HUES6 (cell line): ENCODE measurements around the gene INPP5B.

Source experiments
- H3K27ac ChIP-seq: 2 replicates; pipeline ENCODE4 v1.7.0; 2013; ENCODE audit warnings: low read depth, mild to moderate bottlenecking, low read length, inconsistent platforms
- H3K27me3 ChIP-seq: 2 replicates; pipeline ENCODE4 v1.6.1; 2013; ENCODE audit warnings: low read length; ENCODE audit not compliant: control insufficient read depth, insufficient read depth
- H3K36me3 ChIP-seq: 2 replicates; pipeline ENCODE4 v1.6.1; 2013; ENCODE audit warnings: low read length; ENCODE audit not compliant: control insufficient read depth, insufficient read depth
- H3K4me1 ChIP-seq: 2 replicates; pipeline ENCODE4 v1.6.1; 2013; ENCODE audit warnings: low read length; ENCODE audit not compliant: control insufficient read depth, insufficient read depth
- H3K4me3 ChIP-seq: 2 replicates; pipeline ENCODE4 v1.5.1; 2013; ENCODE audit warnings: low read depth, low read length
- H3K9ac ChIP-seq: one replicate; pipeline ENCODE4 v1.6.1; 2013; ENCODE audit warnings: mild to moderate bottlenecking, low read length
- H3K9me3 ChIP-seq: 2 replicates; pipeline ENCODE4 v1.6.1; 2013; ENCODE audit warnings: low read depth, low read length; ENCODE audit not compliant: control insufficient read depth, insufficient read depth

Gene INPP5B

GRCh38 chr1:37831109-37831508 lies 115.7 kb downstream of the INPP5B start:
- Histone ChIP-seq H3K4me3 (no peak overlapping the region), H3K36me3 (peaks cover 59% of the 10 kb centered on the region), H3K9ac (no peak overlapping the region), H3K4me1 (no peaks in the 10 kb centered on the region), H3K27me3 (no peaks in the 10 kb centered on the region), H3K9me3 (no peaks in the 10 kb centered on the region), H3K27ac (no peak overlapping the region)

GRCh38 chr1:37828410-37829074 lies 118.3 kb downstream of the INPP5B start:
- Histone ChIP-seq H3K9ac (no peak overlapping the region), H3K27me3 (no peaks in the 10 kb centered on the region), H3K4me1 (no peaks in the 10 kb centered on the region), H3K4me3 (no peak overlapping the region), H3K27ac (no peak overlapping the region), H3K9me3 (no peaks in the 10 kb centered on the region), H3K36me3 (peaks cover 40% of the 10 kb centered on the region)

GRCh38 chr1:37825506-37825905 lies 121.3 kb downstream of the INPP5B start:
- Histone ChIP-seq H3K9ac (no peak overlapping the region), H3K4me3 (no peak overlapping the region), H3K36me3 (peaks cover 43% of the 10 kb centered on the region), H3K9me3 (no peaks in the 10 kb centered on the region), H3K27ac (no peak overlapping the region), H3K4me1 (no peaks in the 10 kb centered on the region), H3K27me3 (no peaks in the 10 kb centered on the region)

- no peaks in the 10 kb centered on the region for H3K9me3 ChIP-seq
Measured at GRCh38 chr1:37824001-37824400, 122.9 kb downstream of the INPP5B start.

GRCh38 chr1:37822906-37823815 lies 123.7 kb downstream of the INPP5B start:
- Histone ChIP-seq H3K9me3 (no peaks in the 10 kb centered on the region), H3K4me3 (no peak overlapping the region), H3K36me3 (peaks cover 47% of the 10 kb centered on the region), H3K27me3 (no peaks in the 10 kb centered on the region), H3K4me1 (no peaks in the 10 kb centered on the region), H3K27ac (no peak overlapping the region), H3K9ac (no peak overlapping the region)

More at GRCh38 chr1:37824001-37824400, 122.9 kb downstream of the INPP5B start:
- H3K9ac ChIP-seq: no peak overlapping the region
- H3K4me1 ChIP-seq: no peaks in the 10 kb centered on the region
- H3K27ac ChIP-seq: no peak overlapping the region
- H3K4me3 ChIP-seq: no peak overlapping the region
- H3K27me3 ChIP-seq: no peaks in the 10 kb centered on the region
- peaks cover 51% of the 10 kb centered on the region for H3K36me3 ChIP-seq

GRCh38 chr1:37821481-37821880 lies 125.4 kb downstream of the INPP5B start:
- Histone ChIP-seq H3K9ac (no peak overlapping the region), H3K4me1 (no peaks in the 10 kb centered on the region), H3K27me3 (no peaks in the 10 kb centered on the region), H3K36me3 (peaks cover 64% of the 10 kb centered on the region), H3K27ac (no peak overlapping the region), H3K9me3 (no peaks in the 10 kb centered on the region), H3K4me3 (no peak overlapping the region)

GRCh38 chr1:37817481-37817880 lies 129.4 kb downstream of the INPP5B start:
- no peaks in the 10 kb centered on the region for H3K27me3 ChIP-seq
- no peak overlapping the region for H3K4me3 ChIP-seq
- H3K4me1 ChIP-seq: no peaks in the 10 kb centered on the region
- no peak overlapping the region for H3K27ac ChIP-seq
- H3K9me3 ChIP-seq: no peaks in the 10 kb centered on the region
- no peak overlapping the region for H3K9ac ChIP-seq
- H3K36me3 ChIP-seq: peaks cover 77% of the 10 kb centered on the region

GRCh38 chr1:37814252-37814651 lies 132.6 kb downstream of the INPP5B start:
- no peaks in the 10 kb centered on the region for H3K9me3 ChIP-seq
- H3K4me3 ChIP-seq: no peak overlapping the region
- H3K4me1 ChIP-seq: peaks cover 4% of the 10 kb centered on the region; the same call in 1 of the 2 replicates
- no peak overlapping the region for H3K9ac ChIP-seq
- no peaks in the 10 kb centered on the region for H3K27me3 ChIP-seq
- peaks cover 58% of the 10 kb centered on the region for H3K36me3 ChIP-seq
- no peak overlapping the region for H3K27ac ChIP-seq

- Histone ChIP-seq H3K27ac (no peak overlapping the region), H3K9me3 (no peaks in the 10 kb centered on the region), H3K4me1 (peaks cover 9% of the 10 kb centered on the region), H3K36me3 (peaks cover 54% of the 10 kb centered on the region), H3K4me3 (no peak overlapping the region), H3K9ac (no peak overlapping the region), H3K27me3 (no peaks in the 10 kb centered on the region)
Measured at GRCh38 chr1:37813529-37814145, 133.2 kb downstream of the INPP5B start.

- Histone ChIP-seq H3K4me3 (no peak overlapping the region), H3K36me3 (peaks cover 43% of the 10 kb centered on the region), H3K4me1 (peaks cover 12% of the 10 kb centered on the region), H3K27me3 (no peaks in the 10 kb centered on the region), H3K27ac (no peak overlapping the region), H3K9ac (no peak overlapping the region), H3K9me3 (no peaks in the 10 kb centered on the region)
Measured at GRCh38 chr1:37811027-37811655, 135.7 kb downstream of the INPP5B start.
